GM12873 (cell line): Measurements from ENCODE around the gene IL22RA2.

Source experiments
- CTCF ChIP-seq: IDR thresholded peaks from 2 replicates; pipeline ENCODE4 v1.5.1; 2012; ENCODE audit warnings: low read depth, mild to moderate bottlenecking, moderate library complexity, low read length, control low read depth; ENCODE audit not compliant: insufficient read depth; ENCODE audit errors: missing control alignments

IL22RA2 gene

GRCh38 chr6:137097057-137097456 lies 76.4 kb downstream of the IL22RA2 start:
- no peak for TF ChIP-seq CTCF

- no peak for TF ChIP-seq CTCF
Measured at GRCh38 chr6:137095651-137096238, 77.7 kb downstream of the IL22RA2 start.

GRCh38 chr6:137095093-137095492 lies 78.4 kb downstream of the IL22RA2 start:
- no peak for TF ChIP-seq CTCF

GRCh38 chr6:137094411-137095008 lies 78.9 kb downstream of the IL22RA2 start:
- peak; percentile 73 for TF ChIP-seq CTCF
